Measurements from ENCODE around the gene HES3. TPM values are rescaled to one million over a fixed set of nuclear protein-coding genes. Genes with fewer than 3 reads are reported as not detected.
"Not testable (repeated sequence)": the region's sequence is repeated elsewhere in the genome, so short reads cannot be mapped to it uniquely, and the experiment has no call there.

The HES3 gene
- total RNA-seq, 1 donor from 2014 or later = not detected

DNA sequence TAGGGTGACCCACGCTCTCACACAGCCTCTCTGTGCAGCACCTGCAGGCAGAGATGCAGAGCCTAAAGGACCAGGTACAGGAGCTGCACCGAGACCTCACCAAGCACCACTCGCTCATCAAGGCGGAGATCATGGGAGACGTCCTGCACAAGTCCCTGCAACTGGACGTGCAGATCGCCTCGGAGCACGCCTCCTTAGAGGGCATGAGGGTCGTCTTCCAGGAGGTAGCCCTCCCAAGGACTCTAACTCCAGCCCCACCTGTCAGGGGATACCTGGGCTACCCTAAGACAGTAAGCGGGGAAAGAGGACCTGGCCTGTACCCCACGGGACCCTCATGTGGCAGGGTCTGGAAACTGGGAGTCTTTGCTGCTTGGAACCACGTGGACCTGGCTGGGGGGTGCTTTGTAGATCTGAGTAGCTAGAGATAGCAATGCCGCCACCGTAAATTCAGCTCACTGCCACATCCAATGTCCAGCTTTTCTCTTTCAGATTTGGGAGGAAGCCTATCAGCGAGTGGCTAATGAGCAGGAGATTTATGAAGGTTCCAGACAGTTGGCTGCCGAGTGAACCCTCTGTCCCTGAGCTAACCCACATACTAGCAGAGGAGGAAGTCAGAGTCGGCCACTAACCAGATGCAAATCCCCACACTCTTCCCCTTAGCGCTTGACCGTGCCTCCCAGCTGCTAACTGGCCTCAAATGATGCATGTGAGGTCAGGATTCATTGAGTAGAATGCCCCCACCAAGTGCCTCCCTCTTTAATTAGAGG lies 31.6 kb upstream of the HES3 start:
- H3K27ac Mint-ChIP-seq = no peak overlapping the region
- no peaks in the 10 kb centered on the region for H3K27me3 Mint-ChIP-seq (ENCODE audit: low read depth)
- H3K4me3 Mint-ChIP-seq = no peak overlapping the region
- no peak for DNase-seq (ENCODE audit: low spot score in 2 of 2, unreplicated experiment in 2 of 2)
- H3K36me3 Mint-ChIP-seq = peaks cover 41% of the 10 kb centered on the region
- no peaks in the 10 kb centered on the region for H3K9me3 Mint-ChIP-seq
- TF ChIP-seq, protein P1, sequence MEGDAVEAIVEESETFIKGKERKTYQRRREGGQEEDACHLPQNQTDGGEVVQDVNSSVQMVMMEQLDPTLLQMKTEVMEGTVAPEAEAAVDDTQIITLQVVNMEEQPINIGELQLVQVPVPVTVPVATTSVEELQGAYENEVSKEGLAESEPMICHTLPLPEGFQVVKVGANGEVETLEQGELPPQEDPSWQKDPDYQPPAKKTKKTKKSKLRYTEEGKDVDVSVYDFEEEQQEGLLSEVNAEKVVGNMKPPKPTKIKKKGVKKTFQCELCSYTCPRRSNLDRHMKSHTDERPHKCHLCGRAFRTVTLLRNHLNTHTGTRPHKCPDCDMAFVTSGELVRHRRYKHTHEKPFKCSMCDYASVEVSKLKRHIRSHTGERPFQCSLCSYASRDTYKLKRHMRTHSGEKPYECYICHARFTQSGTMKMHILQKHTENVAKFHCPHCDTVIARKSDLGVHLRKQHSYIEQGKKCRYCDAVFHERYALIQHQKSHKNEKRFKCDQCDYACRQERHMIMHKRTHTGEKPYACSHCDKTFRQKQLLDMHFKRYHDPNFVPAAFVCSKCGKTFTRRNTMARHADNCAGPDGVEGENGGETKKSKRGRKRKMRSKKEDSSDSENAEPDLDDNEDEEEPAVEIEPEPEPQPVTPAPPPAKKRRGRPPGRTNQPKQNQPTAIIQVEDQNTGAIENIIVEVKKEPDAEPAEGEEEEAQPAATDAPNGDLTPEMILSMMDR (IDR thresholded peaks at IDR 0.05; ENCODE audit: unreplicated experiment) = no peak
- H3K4me1 Mint-ChIP-seq = peaks cover 16% of the 10 kb centered on the region

DNA sequence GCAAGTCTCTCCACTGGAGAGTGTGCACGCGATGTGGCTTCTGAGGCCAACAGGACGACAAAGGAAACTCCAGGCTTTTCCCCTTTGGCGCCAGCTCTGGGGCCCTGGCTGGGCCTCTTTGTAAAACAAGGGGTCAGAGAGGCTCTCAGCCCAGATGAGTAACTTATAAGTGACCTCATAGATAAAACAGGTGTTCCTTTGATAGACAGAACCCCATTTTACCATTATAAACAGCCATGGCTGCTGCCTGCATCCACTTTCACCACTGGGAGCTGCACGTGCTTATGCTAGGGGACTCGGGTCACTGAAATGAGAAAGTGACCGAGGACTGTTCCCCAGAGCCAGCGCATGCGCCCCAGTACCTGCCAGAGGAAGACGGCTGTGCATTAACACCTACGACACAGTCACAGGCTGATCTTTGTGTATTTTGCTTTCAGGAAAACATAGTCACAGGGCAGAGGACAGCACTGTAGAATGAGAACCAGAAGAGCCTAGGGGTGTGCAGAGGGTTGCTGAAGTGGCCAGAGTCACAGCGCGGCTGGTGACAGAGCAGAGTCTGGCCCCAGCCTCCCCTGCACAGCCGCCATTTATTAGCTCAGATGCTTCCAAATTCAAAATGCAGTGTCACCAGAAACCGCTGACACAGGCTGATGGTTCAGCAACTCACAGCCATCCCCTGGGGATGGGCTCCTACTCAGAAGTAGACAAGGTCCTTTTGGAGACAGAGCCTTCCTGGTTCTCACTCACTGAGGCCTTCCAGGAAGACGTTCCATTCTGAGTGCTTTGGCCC lies 25.4 kb upstream of the HES3 start:
- no peak overlapping the region for H3K4me3 Mint-ChIP-seq

DNA sequence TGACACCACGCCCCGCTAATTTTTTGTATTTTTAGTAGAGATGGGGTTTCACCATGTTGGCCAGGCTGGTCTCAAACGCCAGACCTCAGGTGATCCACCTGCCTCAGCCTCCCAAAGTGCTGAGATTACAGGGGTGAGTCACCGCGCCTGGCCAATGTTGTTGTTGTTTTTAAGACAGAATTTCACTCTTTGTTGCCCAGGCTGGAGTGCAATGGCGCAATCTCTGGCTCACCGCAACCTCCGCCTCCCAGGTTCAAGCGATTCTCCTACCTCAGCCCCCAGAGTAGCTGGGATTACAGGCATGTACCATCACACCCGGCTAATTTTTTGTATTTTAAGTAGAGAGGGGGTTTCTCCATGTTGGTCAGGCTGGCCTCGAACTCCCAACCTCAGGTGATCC lies 24.3 kb upstream of the HES3 start:
- not testable (repeated sequence) for H3K27me3 Mint-ChIP-seq (ENCODE audit: low read depth); H3K27ac Mint-ChIP-seq; DNase-seq (ENCODE audit: low spot score in 2 of 2, unreplicated experiment in 2 of 2); H3K4me3 Mint-ChIP-seq; H3K4me1 Mint-ChIP-seq; H3K9me3 Mint-ChIP-seq
- peaks cover 39% of the 10 kb centered on the region for H3K36me3 Mint-ChIP-seq

More for the DNA sequence above, 25.4 kb upstream of the HES3 start:
- Mint-ChIP-seq H3K27me3 (ENCODE audit: low read depth) (no peaks in the 10 kb centered on the region), H3K27ac (no peak overlapping the region), H3K36me3 (peaks cover 37% of the 10 kb centered on the region), H3K9me3 (no peaks in the 10 kb centered on the region), H3K4me1 (peaks cover 10% of the 10 kb centered on the region)
- DNase-seq (ENCODE audit: low spot score in 2 of 2, unreplicated experiment in 2 of 2) = no peak
- TF ChIP-seq, protein P1 (IDR thresholded peaks at IDR 0.05; ENCODE audit: unreplicated experiment) = no peak

DNA sequence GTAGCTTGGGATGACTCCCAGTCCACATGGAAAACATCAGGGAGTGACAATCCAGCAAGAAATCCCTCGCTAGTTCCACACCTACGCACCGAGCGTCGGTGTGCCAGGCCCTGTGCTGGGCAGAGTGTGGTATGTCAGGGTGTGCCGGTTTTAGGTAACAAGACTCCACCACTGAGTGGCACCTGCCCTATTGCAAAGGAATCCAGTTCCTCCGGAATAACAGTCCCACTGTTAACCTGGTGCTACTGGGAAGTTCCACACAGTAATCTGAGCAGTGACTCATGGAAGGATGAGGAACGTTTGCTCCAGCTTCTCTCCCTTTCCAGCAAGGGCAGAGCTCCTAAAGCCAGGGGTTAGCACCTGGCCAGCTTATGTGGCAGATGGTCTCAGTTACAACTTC lies 23.7 kb upstream of the HES3 start:
- no peaks in the 10 kb centered on the region for H3K27me3 Mint-ChIP-seq (ENCODE audit: low read depth)
- no peaks in the 10 kb centered on the region for H3K9me3 Mint-ChIP-seq
- H3K4me1 Mint-ChIP-seq = peaks cover 10% of the 10 kb centered on the region
- H3K4me3 Mint-ChIP-seq = no peak overlapping the region
- TF ChIP-seq, protein P1 (IDR thresholded peaks at IDR 0.05; ENCODE audit: unreplicated experiment) = no peak
- DNase-seq (ENCODE audit: low spot score in 2 of 2, unreplicated experiment in 2 of 2) = no peak
- peaks cover 39% of the 10 kb centered on the region for H3K36me3 Mint-ChIP-seq
- H3K27ac Mint-ChIP-seq = peak overlapping the region; percentile 80

DNA sequence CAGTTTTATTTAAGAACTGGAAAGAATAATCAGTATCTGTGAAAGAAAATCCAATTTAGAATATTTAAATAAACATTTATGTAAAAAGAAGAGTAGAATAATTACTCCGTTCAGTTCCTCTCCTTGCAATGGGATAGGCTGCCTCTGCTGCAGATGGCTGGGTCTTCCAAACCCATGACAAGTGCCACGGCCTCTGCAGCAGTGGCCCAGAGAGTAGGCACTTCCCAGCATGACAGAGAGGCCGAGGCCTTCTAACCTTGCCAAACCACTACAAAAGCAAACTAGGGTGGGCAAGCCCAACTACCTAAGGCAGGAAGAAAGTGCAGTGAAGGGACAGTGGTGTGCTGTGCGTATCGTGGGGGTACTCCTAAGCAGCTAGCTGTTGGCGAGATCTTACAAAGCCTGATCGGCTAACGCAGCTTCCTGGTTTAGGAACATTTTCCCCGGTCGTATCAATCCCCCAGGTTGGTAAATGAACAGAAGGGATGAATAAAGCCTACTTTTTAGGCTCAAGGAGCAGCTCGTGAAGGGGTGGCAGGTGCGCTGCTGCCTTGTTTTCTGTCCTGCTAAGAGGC lies 22.7 kb upstream of the HES3 start:
- Mint-ChIP-seq H3K4me3 (no peak overlapping the region), H3K27me3 (ENCODE audit: low read depth) (no peaks in the 10 kb centered on the region), H3K4me1 (peaks cover 10% of the 10 kb centered on the region), H3K36me3 (peaks cover 38% of the 10 kb centered on the region), H3K27ac (peak overlapping the region; percentile 51), H3K9me3 (no peaks in the 10 kb centered on the region)
- DNase-seq (ENCODE audit: low spot score in 2 of 2, unreplicated experiment in 2 of 2) = no peak
- TF ChIP-seq, protein P1 (IDR thresholded peaks at IDR 0.05; ENCODE audit: unreplicated experiment) = no peak

DNA sequence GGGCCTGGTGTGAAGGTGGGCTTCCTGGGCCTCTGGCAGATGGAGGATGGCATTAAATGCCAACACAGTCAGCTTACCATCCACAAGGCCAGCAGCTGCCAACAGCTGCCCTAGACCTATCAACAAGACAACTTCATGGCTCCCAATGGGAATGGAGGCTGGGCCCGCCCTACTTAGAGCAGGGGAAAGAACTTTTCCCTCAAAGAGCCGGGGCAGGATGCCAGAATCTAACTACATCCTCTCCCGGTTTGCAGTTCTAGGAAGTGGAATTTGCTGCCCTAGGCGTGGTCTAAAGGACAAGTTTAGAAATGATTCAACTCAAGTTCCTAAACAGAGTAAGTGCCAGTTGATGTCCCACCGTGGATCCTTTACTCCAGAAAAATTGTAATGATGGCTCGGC lies 21.3 kb upstream of the HES3 start:
- peaks cover 37% of the 10 kb centered on the region for H3K36me3 Mint-ChIP-seq
- H3K4me1 Mint-ChIP-seq = peaks cover 10% of the 10 kb centered on the region
- no peaks in the 10 kb centered on the region for H3K27me3 Mint-ChIP-seq (ENCODE audit: low read depth)
- DNase-seq (ENCODE audit: low spot score in 2 of 2, unreplicated experiment in 2 of 2) = no peak
- TF ChIP-seq, protein P1 (IDR thresholded peaks at IDR 0.05; ENCODE audit: unreplicated experiment) = no peak
- no peaks in the 10 kb centered on the region for H3K9me3 Mint-ChIP-seq
- H3K4me3 Mint-ChIP-seq = no peak overlapping the region
- no peak overlapping the region for H3K27ac Mint-ChIP-seq

Data from mesothelial cell of epicardium (in vitro differentiated cells).